ENCODE measurements around the gene HEYL.

GRCh38 chr1:39628807-39629350 lies 10.6 kb downstream of the HEYL start:
- TF ChIP-seq POLR2AphosphoS5 (IDR thresholded peaks at IDR 0.05) (no peak), CTCF (IDR thresholded peaks at IDR 0.05) (no peak), POLR2A (IDR thresholded peaks at IDR 0.05) (no peak), EP300 (IDR thresholded peaks at IDR 0.05) (no peak)
